Head of caudate nucleus (tissue), 42 donors: ENCODE measurements around the gene RTN4RL1.

ENCODE experiments used
- DNase-seq, 42 donors: peaks; one replicate each; pipeline versions ENCODE4 v3.0.0 to v3.0.0-alpha.2; 2020 to 2021; ENCODE audit warnings: mixed read lengths in 7 of 42
- intact Hi-C: fragments of 100-400 bp; cut with DNase I; formaldehyde crosslinking; loops from one replicate; pipeline ENCODE4 v1.15.0; 2022

The RTN4RL1 gene

GRCh38 chr17:1970843-1971384 is 54.2 kb downstream of the RTN4RL1 start:
- intact Hi-C loops: no loop called here
- DNase-seq: no peak

DNA sequence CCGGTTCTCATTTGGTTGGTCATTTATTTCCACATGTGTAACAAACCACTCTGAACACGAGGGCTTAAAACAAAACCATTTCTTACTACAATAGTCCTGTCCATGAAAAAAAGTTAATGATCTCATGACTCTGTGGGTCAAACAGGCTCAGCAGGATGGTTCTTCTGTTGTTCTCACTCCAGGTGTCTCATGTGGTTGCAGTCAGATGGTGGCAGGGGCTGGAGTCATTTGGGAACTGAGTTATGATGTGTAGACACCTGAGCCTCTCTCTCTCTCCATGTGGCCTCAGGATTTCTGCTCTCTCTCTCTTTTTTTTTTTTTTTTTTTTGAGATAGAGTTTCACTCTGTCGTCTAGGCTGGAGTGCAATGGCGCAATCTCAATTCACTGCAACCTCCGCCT is 55.4 kb downstream of the RTN4RL1 start:
- intact Hi-C loops: no loop called here

GRCh38 chr17:1967213-1967612 is 57.9 kb downstream of the RTN4RL1 start:
- no peak for DNase-seq
- intact Hi-C loops: no loop called here

More for the DNA sequence above, 55.4 kb downstream of the RTN4RL1 start:
- DNase-seq: no peak

GRCh38 chr17:1966274-1967086 is 58.7 kb downstream of the RTN4RL1 start:
- intact Hi-C loops: no loop called here
- DNase-seq: no peak

GRCh38 chr17:1965556-1966273 is 59.4 kb downstream of the RTN4RL1 start:
- intact Hi-C loops: no loop called here
- no peak for DNase-seq

DNA sequence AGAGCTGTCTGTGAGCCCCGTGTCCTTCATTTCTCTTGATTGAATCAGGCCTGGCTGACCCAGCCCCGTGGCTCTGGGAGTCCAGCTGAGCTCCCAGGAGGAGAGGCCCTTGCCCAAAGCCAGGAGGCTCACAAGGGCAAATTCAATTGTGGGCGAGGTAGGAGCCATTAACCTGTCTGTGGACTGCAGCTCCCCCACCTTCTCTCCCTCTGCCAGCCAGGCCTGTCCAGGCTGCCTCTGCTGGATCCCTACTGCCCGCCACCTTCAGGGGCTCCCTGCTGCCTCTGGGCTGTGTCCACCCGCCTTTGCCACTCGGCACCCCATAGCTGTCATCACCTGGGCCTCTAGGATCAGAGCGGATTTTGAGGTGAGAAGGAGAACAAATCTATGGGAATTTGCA is 61.9 kb downstream of the RTN4RL1 start:
- intact Hi-C loops: no loop called here
- DNase-seq: no peak

DNA sequence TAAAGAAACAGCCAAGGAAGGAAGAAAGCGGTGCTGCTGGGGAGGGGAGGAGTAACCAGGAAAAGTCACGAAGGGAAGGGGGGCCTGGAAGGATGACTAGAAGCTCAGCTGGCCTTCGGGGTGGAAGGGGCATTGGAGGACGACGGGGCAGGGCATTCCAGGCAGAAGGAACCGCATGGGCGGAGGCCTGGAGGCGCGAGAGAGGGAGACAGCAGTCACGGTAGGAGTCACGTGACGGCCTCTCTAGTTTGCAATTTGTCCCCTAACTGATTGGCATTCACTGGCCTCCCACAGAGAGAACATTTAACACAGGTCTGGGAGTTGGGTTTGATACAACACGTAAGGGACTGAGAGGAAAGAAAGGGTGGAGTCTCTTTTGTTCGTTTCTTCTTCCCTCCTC is 63.9 kb downstream of the RTN4RL1 start:
- intact Hi-C loops: no loop called here

GRCh38 chr17:1960545-1960912 is 64.6 kb downstream of the RTN4RL1 start:
- no peak for DNase-seq
- intact Hi-C loops: no loop called here

More for the DNA sequence above, 63.9 kb downstream of the RTN4RL1 start:
- no peak for DNase-seq

DNA sequence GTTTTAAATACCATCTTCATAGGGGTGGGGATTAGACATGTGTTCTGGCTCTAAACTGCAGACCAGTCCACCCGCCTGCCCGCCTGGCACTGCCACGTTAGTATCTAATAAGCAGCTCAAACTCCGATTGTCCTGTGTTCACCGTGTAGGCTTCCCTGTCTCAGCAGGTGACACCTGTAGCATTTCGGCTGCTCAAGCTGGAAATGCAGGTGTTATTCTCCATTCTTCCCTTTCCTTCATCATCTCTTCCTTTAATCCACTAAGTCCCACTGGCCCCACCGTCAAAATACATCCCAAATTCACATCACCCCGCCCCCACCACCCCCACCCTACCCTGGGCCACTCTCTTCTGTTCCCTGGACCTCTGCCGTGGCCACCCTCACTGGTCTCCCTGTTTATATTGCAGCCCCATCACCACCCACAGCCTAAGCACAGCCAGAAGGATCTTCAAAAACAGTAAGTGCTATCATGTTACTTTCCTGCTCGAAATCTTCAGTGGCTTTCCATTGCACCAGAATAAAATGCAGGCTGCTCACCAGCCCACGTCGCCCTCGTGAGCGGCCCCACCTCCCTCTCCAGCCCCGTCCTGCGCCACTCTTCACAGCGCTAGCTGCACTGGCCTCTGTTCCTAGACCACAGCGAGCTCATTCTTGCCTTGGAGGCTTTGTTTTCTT is 65.1 kb downstream of the RTN4RL1 start:
- intact Hi-C loops: no loop called here
- DNase-seq: no peak

GRCh38 chr17:1958134-1958881 is 66.8 kb downstream of the RTN4RL1 start:
- peak in 5 of 42 donors; percentile 22 to 47 (median 28) for DNase-seq
- intact Hi-C loops: no loop called here

GRCh38 chr17:1957037-1957436 is 68.1 kb downstream of the RTN4RL1 start:
- no peak for DNase-seq
- intact Hi-C loops: no loop called here

DNA sequence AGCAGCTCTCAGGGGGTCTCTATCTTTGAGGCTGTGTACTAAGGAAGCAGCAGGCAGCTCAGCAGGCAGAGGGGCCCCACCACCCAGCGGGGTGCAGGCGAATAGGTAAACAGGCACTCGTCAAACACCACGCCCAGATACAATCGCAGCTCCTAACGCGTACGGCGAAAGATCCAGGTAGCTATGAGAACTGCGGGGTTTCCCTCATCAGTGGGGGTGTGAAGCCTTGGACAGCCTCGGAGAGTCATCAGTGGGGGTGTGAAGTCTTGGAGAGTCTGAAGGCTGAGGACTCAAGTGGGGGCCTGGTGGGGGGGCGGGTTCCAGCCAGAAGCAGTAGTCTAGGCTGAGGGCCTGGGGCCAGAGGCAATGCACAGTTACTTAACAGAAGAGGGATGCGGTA is 69.0 kb downstream of the RTN4RL1 start:
- intact Hi-C loops: no loop called here
- DNase-seq: no peak

- no peak for DNase-seq
- intact Hi-C loops: no loop called here
These were observed 71.3 kb downstream of the RTN4RL1 start for GRCh38 chr17:1953831-1954230.

DNA sequence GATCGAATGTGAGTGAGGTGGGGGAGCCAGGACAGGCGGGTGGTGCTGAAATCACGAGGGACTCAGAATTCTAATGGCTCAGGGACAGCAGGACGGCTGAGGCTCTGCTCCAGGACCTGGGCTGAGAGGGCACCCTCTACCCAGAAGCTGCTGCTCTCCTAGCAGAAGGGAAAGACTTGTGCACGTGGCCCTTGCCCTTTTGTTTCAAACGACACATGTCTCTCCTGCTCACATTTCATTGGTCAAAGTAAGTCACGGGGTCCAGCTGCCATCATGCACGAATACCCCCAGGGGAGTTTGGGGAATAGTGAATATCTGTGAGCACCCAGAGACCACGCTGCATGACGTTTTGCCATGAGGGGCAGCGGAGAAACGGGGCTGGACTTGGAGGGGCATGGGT is 73.2 kb downstream of the RTN4RL1 start:
- intact Hi-C loops: no loop called here
- DNase-seq: no peak

DNA sequence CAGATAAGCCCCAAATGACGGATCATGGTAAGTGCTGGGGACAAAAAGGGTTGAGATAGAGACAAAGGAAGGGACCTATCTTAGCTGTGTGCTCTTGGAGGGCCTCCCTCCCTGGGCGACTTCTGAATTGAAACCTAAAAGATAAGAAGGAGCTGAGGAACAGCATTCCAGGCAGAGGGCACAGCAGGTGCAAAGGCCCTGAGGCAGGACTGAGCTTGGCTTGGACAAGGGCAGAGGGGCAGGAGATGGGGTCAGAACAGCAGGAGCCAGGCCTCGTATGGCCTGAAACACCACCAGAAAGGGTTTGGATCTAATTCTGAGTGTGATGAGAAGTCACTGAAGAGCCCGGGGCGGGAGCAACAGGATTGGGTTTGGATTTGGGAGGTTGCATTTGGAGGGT is 75.4 kb downstream of the RTN4RL1 start:
- intact Hi-C loops: no loop called here
- no peak for DNase-seq

GRCh38 chr17:1948517-1948825 is 76.7 kb downstream of the RTN4RL1 start:
- intact Hi-C loops: no loop called here

GRCh38 chr17:1947743-1948516 is 77.2 kb downstream of the RTN4RL1 start:
- intact Hi-C loops: no loop called here
- DNase-seq: no peak

More at GRCh38 chr17:1948517-1948825, 76.7 kb downstream of the RTN4RL1 start:
- no peak for DNase-seq

GRCh38 chr17:1947229-1947742 is 77.8 kb downstream of the RTN4RL1 start:
- intact Hi-C loops: no loop called here
- DNase-seq: no peak
